Esophagus squamous epithelium (tissue), 4 donors: ENCODE measurements around the gene DLX5.

Experiments
- POLR2A ChIP-seq, 4 donors: fragments of 450-650 bp; IDR thresholded peaks; one replicate each; pipeline ENCODE4 v1.6.1; 2017; ENCODE audit warnings: antibody characterized with exemption in 4 of 4, mild to moderate bottlenecking in 4 of 4, moderate library complexity in 3 of 4
- TF ChIP-seq, protein P1 (sequence below), 6 experiments: fragments of 450-650 bp in 4 of 6; fragments of 200-600 bp in 2 of 6; sonication (generic) in 2 of 6; IDR thresholded peaks; one replicate each; pipeline ENCODE4 v1.5.1; 2016 to 2019; ENCODE audit warnings: antibody characterized with exemption in 6 of 6, mild to moderate bottlenecking in 4 of 6, moderate library complexity in 4 of 6

DNA sequence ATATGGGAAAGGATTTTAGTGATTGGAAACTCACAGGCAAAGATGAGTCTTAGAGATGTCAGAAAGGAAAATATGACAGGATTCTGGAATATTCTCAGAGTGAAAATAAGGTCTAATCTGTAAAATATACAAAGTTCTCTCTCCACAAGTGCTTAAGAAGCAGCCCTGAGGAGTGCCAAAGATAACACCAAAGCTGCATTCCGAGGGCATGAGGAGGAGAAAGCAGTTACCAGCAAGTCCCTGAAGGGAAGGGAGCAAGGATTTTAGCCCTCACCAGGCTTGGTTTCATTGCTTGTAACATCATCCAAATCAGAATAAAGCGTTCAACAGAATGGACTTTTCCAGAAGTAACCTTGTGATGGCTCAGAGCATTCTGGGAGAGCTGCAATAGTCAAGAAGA, 50.6 kb downstream of the DLX5 start:
- TF ChIP-seq, protein P1, sequence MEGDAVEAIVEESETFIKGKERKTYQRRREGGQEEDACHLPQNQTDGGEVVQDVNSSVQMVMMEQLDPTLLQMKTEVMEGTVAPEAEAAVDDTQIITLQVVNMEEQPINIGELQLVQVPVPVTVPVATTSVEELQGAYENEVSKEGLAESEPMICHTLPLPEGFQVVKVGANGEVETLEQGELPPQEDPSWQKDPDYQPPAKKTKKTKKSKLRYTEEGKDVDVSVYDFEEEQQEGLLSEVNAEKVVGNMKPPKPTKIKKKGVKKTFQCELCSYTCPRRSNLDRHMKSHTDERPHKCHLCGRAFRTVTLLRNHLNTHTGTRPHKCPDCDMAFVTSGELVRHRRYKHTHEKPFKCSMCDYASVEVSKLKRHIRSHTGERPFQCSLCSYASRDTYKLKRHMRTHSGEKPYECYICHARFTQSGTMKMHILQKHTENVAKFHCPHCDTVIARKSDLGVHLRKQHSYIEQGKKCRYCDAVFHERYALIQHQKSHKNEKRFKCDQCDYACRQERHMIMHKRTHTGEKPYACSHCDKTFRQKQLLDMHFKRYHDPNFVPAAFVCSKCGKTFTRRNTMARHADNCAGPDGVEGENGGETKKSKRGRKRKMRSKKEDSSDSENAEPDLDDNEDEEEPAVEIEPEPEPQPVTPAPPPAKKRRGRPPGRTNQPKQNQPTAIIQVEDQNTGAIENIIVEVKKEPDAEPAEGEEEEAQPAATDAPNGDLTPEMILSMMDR (IDR thresholded peaks at IDR 0.05): no peak
- TF ChIP-seq POLR2A (IDR thresholded peaks at IDR 0.05): no peak
